ENCODE measurements around the gene NDUFB6. TPM values are rescaled to one million over a fixed set of nuclear protein-coding genes. Genes with fewer than 3 reads are reported as not detected.
"Not testable (repeated sequence)": the region's sequence is repeated elsewhere in the genome, so short reads cannot be mapped to it uniquely, and the experiment has no call there.

The NDUFB6 gene
- total RNA-seq, 1 experiment from 2014 or later, result 56.0 TPM

DNA sequence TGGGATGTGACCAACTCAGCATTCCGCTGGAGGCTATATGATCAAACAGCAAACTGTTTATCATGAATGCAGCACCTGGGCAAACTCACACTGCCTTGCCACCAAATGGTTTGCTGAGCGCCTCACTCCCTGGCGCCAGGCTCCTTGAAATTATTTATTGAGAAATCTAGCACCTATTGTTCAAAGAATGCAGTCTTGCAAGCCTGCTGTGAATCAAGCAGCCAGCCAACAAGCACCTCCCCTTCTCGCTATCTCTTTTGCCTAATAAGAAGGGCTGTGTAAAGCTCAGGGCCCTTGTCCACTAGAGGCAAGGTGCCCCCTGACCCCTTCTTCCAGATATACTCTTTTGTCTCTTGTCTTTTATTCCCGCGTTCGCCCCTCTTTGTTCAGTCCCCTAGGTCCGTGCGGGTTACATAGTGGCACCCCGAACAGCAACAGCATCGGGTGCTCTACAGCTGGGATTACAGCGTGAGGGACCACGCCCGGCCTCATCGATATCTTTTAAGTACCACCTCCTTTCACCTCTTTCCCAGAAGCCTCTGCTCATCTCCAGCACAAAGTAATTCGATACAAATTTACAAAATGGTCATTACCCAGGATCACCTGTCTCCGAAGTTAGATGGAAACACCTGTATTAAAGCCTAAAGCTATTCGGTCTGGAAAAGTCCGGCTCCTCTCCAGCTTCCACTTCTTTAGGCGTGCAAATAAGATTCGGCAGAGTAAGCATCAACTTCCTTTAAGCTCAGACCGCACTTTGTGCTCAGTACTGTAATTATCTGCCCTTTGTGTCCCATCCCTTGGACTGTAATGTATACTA is 47.9 kb downstream of the NDUFB6 start:
- Mint-ChIP-seq H3K36me3 (peaks cover 36% of the 10 kb centered on the region), H3K4me1 (peaks cover 14% of the 10 kb centered on the region), H3K4me3 (peak overlapping the region; percentile 82), H3K9me3 (peaks cover 31% of the 10 kb centered on the region), H3K27ac (peak overlapping the region; percentile 97), H3K27me3 (ENCODE audit: low read depth) (no peaks in the 10 kb centered on the region)
- peak; percentile 21 for ATAC-seq
- no peak for DNase-seq (ENCODE audit: low spot score)
- ChIA-PET CTCF (interaction anchor here (0.6 to 3.9 kb wide), 13 partner anchors 14 to 261 kb away, joined by 3 to 94 read pairs (median 9); no protein-coding TSS in a partner anchor), POLR2A (interaction anchor here (0.5 to 4.2 kb wide), 4 partner anchors 27 to 140 kb away, joined by 3 to 36 read pairs (median 4); partner anchors contain the start of genes ACO1, SMIM27 and TOPORS)
- 0 out of 2 replicates have a peak, but pooled peaks have one; percentile 6 for TF ChIP-seq MAX (CRISPR knock-in tag; IDR thresholded peaks at IDR 0.05)
- TF ChIP-seq, protein P1, sequence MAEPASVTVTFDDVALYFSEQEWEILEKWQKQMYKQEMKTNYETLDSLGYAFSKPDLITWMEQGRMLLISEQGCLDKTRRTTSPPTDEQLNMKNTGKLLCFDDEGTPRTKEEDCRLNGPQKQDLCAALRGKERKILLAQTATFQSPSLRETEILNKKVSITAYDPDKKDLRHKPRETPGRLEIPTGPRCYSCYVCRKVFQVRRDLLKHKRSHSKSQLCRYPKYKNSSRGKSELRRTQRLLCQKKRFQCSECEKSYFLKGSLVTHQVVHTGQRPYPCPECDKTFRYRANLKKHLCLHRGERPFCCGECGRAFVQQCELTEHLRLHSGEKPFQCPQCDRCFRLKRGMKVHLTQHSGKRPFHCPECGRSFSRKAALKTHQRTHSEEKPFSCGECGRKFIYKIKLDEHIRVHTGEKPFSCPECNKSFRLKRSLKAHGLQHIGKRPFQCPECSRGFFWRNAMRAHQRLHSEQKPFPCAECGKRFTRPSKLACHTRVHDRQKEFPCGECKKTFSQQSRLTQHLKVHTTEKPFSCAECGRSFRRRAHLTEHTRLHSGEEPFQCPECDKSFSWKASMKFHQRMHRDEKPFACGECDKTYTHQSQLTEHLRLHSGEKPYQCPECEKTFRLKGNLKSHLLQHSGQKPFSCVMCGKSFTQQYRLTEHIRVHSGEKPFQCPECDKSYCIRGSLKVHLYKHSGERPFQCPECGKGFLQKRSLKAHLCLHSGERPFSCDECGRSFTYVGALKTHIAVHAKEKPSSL (CRISPR knock-in tag; conservative IDR thresholded peaks at IDR 0.05), result no peak

- peaks cover 31% of the 10 kb centered on the region for H3K9me3 Mint-ChIP-seq
- H3K27ac Mint-ChIP-seq; H3K27me3 Mint-ChIP-seq (ENCODE audit: low read depth); DNase-seq (ENCODE audit: low spot score); ATAC-seq: not testable (repeated sequence)
- ChIA-PET CTCF (interaction anchor here (2.8 to 3.9 kb wide), 2 partner anchors 25 to 146 kb away, joined by 25 to 94 read pairs; no protein-coding TSS in a partner anchor), POLR2A (interaction anchor here (4.2 kb wide), 1 partner anchor 27 kb away, joined by 36 read pairs; the partner anchor contains the start of genes SMIM27 and TOPORS)
- H3K4me1 Mint-ChIP-seq, result peaks cover 14% of the 10 kb centered on the region
- H3K4me3 Mint-ChIP-seq, result peak overlapping the region; percentile 82
- H3K36me3 Mint-ChIP-seq, result peaks cover 40% of the 10 kb centered on the region
These were observed 48.4 kb downstream of the NDUFB6 start for GRCh38 chr9:32524558-32524891.

DNA sequence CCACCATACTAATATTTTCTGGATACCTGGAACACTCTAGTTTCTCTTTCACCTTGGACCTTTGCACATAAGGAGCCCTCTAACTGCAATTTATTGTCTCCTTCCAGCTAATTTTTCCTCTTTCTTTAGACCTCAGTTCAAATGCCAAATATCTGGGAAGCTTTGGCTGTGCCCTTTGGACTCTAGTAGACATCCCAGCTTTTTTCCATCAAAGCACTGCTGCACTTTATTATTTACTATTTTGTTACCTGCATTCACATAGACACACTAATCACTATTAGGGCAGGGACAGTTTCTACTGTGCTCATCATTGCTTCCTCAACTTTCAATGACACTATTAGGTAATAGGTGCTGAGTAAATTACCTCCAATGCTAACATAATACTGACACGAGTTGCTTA is 49.0 kb downstream of the NDUFB6 start:
- no peak for ATAC-seq
- ChIA-PET POLR2A (no interaction called here), CTCF (no interaction called here)
- Mint-ChIP-seq H3K27me3 (ENCODE audit: low read depth) (no peaks in the 10 kb centered on the region), H3K4me1 (peaks cover 14% of the 10 kb centered on the region), H3K36me3 (peaks cover 43% of the 10 kb centered on the region), H3K4me3 (no peak overlapping the region), H3K9me3 (peaks cover 31% of the 10 kb centered on the region), H3K27ac (no peak overlapping the region)
- no peak for DNase-seq (ENCODE audit: low spot score)
- TF ChIP-seq ELF4 (CRISPR knock-in tag; IDR thresholded peaks at IDR 0.05; ENCODE audit: low read depth) (no peak), ZNF396 (CRISPR knock-in tag; IDR thresholded peaks at IDR 0.05; ENCODE audit: borderline replicate concordance) (no peak), MAX (CRISPR knock-in tag; IDR thresholded peaks at IDR 0.05) (no peak), AFF4 (CRISPR knock-in tag; IDR thresholded peaks at IDR 0.05; ENCODE audit: borderline replicate concordance) (no peak), ZNF317 (CRISPR knock-in tag; IDR thresholded peaks at IDR 0.05; ENCODE audit: borderline replicate concordance, low read depth) (no peak), CREB1 (CRISPR knock-in tag; IDR thresholded peaks at IDR 0.05) (no peak), ZNF219 (CRISPR knock-in tag; IDR thresholded peaks at IDR 0.05; ENCODE audit: borderline replicate concordance) (no peak)
- TF ChIP-seq, protein P2, sequence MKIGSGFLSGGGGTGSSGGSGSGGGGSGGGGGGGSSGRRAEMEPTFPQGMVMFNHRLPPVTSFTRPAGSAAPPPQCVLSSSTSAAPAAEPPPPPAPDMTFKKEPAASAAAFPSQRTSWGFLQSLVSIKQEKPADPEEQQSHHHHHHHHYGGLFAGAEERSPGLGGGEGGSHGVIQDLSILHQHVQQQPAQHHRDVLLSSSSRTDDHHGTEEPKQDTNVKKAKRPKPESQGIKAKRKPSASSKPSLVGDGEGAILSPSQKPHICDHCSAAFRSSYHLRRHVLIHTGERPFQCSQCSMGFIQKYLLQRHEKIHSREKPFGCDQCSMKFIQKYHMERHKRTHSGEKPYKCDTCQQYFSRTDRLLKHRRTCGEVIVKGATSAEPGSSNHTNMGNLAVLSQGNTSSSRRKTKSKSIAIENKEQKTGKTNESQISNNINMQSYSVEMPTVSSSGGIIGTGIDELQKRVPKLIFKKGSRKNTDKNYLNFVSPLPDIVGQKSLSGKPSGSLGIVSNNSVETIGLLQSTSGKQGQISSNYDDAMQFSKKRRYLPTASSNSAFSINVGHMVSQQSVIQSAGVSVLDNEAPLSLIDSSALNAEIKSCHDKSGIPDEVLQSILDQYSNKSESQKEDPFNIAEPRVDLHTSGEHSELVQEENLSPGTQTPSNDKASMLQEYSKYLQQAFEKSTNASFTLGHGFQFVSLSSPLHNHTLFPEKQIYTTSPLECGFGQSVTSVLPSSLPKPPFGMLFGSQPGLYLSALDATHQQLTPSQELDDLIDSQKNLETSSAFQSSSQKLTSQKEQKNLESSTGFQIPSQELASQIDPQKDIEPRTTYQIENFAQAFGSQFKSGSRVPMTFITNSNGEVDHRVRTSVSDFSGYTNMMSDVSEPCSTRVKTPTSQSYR (CRISPR knock-in tag; IDR thresholded peaks at IDR 0.05), result no peak
- TF ChIP-seq, protein P3, sequence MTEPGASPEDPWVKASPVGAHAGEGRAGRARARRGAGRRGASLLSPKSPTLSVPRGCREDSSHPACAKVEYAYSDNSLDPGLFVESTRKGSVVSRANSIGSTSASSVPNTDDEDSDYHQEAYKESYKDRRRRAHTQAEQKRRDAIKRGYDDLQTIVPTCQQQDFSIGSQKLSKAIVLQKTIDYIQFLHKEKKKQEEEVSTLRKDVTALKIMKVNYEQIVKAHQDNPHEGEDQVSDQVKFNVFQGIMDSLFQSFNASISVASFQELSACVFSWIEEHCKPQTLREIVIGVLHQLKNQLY (CRISPR knock-in tag; IDR thresholded peaks at IDR 0.05), result no peak

Measured in WTC11 (cell line).